ENCODE data around the gene CD151. TPM values are rescaled to one million over a fixed set of nuclear protein-coding genes. Genes with fewer than 3 reads are reported as not detected.

Gene CD151
- total RNA-seq, 1 experiment from 2014 or later: 190 TPM

DNA sequence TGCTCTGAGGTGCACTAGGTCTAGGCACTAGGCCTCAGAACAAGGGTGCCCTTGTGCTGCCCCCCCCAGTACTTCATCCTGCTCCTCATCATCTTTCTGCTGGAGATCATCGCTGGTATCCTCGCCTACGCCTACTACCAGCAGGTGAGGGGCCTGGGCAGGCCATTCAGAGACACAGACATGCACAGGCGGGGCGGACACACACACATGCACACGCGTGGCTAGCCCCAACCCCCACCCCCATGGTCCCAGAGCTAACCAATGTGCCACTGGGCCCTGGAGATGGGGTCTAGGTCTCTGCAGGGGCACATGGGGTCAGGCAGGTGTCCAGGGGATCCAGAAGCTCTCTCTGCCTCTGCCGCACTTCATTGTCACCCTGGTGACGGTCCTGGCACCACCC lies 3.9 kb downstream of the CD151 start:
- peaks cover 16% of the 10 kb centered on the region for H3K36me3 ChIP-seq (replicated peaks; ENCODE audit: control insufficient read depth, insufficient read depth, low read length)
- no peak for DNase-seq
- no peak overlapping the region for H3K4me3 ChIP-seq (ENCODE audit: insufficient read depth, low read depth, low read length)
- peaks cover 8% of the 10 kb centered on the region for H3K27me3 ChIP-seq (ENCODE audit: control insufficient read depth, insufficient read depth, low read length)

GRCh38 chr11:837189-837989 lies 4.6 kb downstream of the CD151 start:
- no peak overlapping the region for H3K4me3 ChIP-seq (ENCODE audit: insufficient read depth, low read depth, low read length)
- peaks cover 16% of the 10 kb centered on the region for H3K36me3 ChIP-seq (replicated peaks; ENCODE audit: control insufficient read depth, insufficient read depth, low read length)
- no peak for DNase-seq
- peaks cover 1% of the 10 kb centered on the region; the same call in 1 of the 2 replicates for H3K27me3 ChIP-seq (ENCODE audit: control insufficient read depth, insufficient read depth, low read length)

GRCh38 chr11:837990-838307 lies 5.2 kb downstream of the CD151 start:
- DNase-seq: no peak
- no peak overlapping the region for H3K4me3 ChIP-seq (ENCODE audit: insufficient read depth, low read depth, low read length)
- H3K27me3 ChIP-seq (ENCODE audit: control insufficient read depth, insufficient read depth, low read length): no peaks in the 10 kb centered on the region
- H3K36me3 ChIP-seq (replicated peaks; ENCODE audit: control insufficient read depth, insufficient read depth, low read length): peaks cover 16% of the 10 kb centered on the region

GRCh38 chr11:838441-839279 lies 5.9 kb downstream of the CD151 start:
- Histone ChIP-seq H3K4me3 (ENCODE audit: insufficient read depth, low read depth, low read length) (no peak overlapping the region), H3K27me3 (ENCODE audit: control insufficient read depth, insufficient read depth, low read length) (no peaks in the 10 kb centered on the region), H3K36me3 (replicated peaks; ENCODE audit: control insufficient read depth, insufficient read depth, low read length) (peaks cover 16% of the 10 kb centered on the region)
- DNase-seq: peak; percentile 90

DNA sequence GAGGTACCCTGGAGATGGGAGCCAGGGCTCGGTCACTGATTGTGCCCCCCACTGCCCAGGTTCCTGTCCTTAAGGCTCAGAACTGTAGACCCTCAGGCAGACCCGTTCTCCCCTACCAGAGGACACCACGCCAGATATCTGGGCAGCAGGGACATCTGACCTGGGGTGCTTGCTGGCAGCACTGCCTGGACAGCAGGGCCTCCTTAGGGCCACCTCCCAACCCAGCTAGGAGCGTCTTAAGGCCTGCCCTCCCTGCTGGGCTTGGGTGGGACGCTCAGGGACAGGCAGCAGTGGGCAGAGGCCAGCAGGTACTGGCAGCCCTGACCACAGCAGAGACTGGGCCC lies 6.5 kb downstream of the CD151 start:
- H3K27me3 ChIP-seq (ENCODE audit: control insufficient read depth, insufficient read depth, low read length): no peaks in the 10 kb centered on the region

GRCh38 chr11:839875-840617 lies 7.3 kb downstream of the CD151 start:
- peak; percentile 79 for DNase-seq
- Histone ChIP-seq H3K27me3 (ENCODE audit: control insufficient read depth, insufficient read depth, low read length) (no peaks in the 10 kb centered on the region), H3K36me3 (replicated peaks; ENCODE audit: control insufficient read depth, insufficient read depth, low read length) (peaks cover 16% of the 10 kb centered on the region), H3K4me3 (ENCODE audit: insufficient read depth, low read depth, low read length) (no peak overlapping the region)

More for the DNA sequence above, 6.5 kb downstream of the CD151 start:
- no peak for DNase-seq
- H3K4me3 ChIP-seq (ENCODE audit: insufficient read depth, low read depth, low read length): no peak overlapping the region
- H3K36me3 ChIP-seq (replicated peaks; ENCODE audit: control insufficient read depth, insufficient read depth, low read length): peaks cover 16% of the 10 kb centered on the region

GRCh38 chr11:841981-842369 lies 9.2 kb downstream of the CD151 start:
- no peaks in the 10 kb centered on the region for H3K27me3 ChIP-seq (ENCODE audit: control insufficient read depth, insufficient read depth, low read length)
- H3K4me3 ChIP-seq (ENCODE audit: insufficient read depth, low read depth, low read length): peak overlapping the region; percentile 70
- peaks cover 15% of the 10 kb centered on the region for H3K36me3 ChIP-seq (replicated peaks; ENCODE audit: control insufficient read depth, insufficient read depth, low read length)
- DNase-seq: peak; percentile 75

- Histone ChIP-seq H3K36me3 (replicated peaks; ENCODE audit: control insufficient read depth, insufficient read depth, low read length) (peaks cover 13% of the 10 kb centered on the region), H3K27me3 (ENCODE audit: control insufficient read depth, insufficient read depth, low read length) (no peaks in the 10 kb centered on the region), H3K4me3 (ENCODE audit: insufficient read depth, low read depth, low read length) (peak within 1 kb of the TSS; percentile 70)
- DNase-seq: peak; percentile 98
These were observed 9.7 kb downstream of the CD151 start, which contains the start of the genes POLR2L and TSPAN4 for GRCh38 chr11:842370-843002. Gene POLR2L (minus strand): TSS chr11:842529. CDS start chr11:842508, 21 bp downstream. Gene TSPAN4 (plus strand): TSS chr11:842852. CDS start chr11:850305, 7,453 bp downstream.

DNA sequence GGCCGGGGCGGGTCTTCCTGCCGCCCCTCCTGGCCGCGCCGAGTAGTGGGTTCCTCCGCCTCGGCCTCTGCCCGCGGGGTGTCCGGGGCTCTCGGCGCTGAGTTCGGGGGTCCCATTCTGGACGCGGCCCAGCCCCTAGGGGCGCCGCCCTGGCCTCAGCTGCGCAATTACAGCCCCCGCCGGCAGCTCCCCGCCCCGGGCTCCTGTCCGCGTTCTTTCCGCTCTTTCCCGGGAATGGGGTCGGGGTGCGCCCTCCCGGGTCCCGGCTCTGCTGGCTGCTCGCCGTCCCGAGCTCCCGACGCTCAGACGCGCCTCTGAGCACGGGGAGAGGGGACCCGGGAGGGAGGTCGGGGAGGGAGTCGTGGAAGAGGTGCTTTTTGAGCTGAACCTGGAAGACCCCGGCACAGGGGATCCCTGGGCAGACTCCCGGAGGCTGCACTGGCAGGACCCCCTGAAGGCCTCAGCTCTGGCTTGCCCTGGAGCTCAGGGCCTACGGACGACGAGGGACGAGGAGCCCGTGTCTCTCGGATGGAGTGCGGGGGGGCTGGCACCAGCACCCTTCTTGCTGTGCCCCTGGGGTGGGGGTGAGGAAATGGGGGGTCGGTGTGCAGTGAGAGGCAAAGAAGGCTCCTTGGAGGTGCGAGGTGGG lies 10.5 kb downstream of the CD151 start:
- DNase-seq: peak; percentile 87
- peak overlapping the region; percentile 70 for H3K4me3 ChIP-seq (ENCODE audit: insufficient read depth, low read depth, low read length)
- H3K36me3 ChIP-seq (replicated peaks; ENCODE audit: control insufficient read depth, insufficient read depth, low read length): peaks cover 13% of the 10 kb centered on the region
- no peaks in the 10 kb centered on the region for H3K27me3 ChIP-seq (ENCODE audit: control insufficient read depth, insufficient read depth, low read length)

DNA sequence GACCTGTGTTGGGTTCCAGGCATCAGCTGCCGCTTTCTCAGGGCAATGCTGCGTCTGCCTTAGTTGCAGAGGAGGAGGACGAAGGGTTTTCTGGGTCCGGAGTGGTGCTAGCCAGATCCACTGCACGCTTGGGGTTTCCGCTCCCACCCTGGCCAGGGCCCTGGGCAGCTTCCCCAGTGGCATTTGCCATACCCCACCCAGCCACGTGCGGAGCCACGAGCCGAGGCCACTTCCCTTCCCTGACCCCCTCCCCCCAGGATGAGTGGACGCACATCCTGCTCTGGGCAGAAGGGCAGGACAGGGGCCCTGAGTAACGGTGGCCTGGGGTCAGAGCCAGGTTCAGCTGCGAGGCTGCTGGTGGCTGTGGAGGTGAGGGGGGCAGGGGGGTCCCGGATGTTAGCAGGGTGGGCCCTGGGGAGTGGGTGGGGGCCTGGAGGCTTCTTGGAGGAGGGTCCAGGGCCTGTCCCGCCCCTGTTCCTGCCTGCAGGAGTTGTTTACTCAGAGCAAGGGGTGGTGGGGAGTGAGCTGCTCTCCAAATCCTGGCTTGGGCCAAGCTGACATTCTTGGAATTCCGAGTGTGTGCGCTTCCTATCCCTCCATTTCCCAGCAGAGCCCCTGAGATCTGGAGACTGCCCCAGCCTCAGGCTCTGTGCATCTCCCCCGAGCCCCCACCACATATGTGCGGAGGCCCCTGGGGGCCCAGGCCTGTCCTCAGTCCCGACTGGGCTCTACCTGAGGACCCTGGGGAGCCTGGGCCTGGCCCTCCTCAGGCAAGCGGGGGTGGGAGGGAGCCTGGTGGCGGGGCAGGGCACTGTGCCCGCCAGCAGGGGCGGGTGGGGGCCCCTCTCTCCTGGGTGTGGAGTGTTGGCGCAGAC lies 11.3 kb downstream of the CD151 start:
- peak overlapping the region; percentile 70 for H3K4me3 ChIP-seq (ENCODE audit: insufficient read depth, low read depth, low read length)
- H3K27me3 ChIP-seq (ENCODE audit: control insufficient read depth, insufficient read depth, low read length): peaks cover 2% of the 10 kb centered on the region; the same call in 1 of the 2 replicates
- DNase-seq: peak; percentile 97
- H3K36me3 ChIP-seq (replicated peaks; ENCODE audit: control insufficient read depth, insufficient read depth, low read length): peaks cover 10% of the 10 kb centered on the region

DNA sequence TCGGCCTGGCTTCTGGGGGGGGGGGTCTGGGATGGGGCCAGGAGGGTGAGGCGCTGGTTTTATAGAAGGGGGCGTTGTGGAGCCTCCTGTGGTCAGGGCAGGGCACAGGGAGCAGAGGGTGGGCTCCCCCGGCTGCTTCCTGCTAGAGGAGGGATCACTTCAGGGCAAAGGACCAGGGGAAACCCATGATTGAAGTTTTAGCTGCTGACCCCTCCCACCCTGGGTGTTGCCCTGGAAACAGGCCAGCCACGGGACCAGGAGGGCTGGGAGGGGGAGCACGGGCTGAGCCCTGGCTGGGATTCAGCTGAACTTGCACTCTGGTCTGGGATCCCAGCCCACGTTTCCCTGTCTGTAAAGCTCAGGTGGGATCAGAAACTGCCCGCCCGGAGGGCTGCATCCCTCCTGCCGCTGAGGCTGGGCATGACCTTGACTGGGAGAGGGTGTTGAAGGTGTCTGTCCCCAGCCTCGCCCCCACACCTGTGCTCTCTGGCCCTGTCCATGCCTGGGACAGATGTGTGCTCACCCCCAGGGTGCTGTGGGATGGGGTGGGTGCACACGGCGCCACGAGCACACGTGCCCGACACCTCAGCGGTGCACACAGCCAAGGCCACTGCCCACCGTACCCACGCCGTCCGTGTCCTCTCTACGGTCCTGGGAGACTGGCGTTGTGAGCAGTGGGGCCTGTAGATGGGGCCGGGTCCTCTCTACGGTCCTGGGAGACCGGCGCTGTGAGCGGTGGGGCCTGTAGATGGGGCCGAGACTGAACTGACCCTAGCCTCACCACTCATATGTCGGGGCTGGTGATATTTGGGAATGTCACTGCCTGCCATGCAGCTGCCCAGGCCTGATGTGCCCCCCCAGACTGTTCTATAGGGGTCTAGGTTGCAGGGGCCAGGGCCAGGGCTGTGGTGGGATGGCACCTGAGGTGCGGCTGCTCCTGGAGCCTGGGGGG lies 12.2 kb downstream of the CD151 start:
- H3K27me3 ChIP-seq (ENCODE audit: control insufficient read depth, insufficient read depth, low read length): peaks cover 2% of the 10 kb centered on the region; the same call in 1 of the 2 replicates
- DNase-seq: peak; percentile 97
- H3K4me3 ChIP-seq (ENCODE audit: insufficient read depth, low read depth, low read length): peak overlapping the region; percentile 70
- H3K36me3 ChIP-seq (replicated peaks; ENCODE audit: control insufficient read depth, insufficient read depth, low read length): peaks cover 5% of the 10 kb centered on the region

GRCh38 chr11:845872-846495 lies 13.2 kb downstream of the CD151 start:
- H3K27me3 ChIP-seq (ENCODE audit: control insufficient read depth, insufficient read depth, low read length): peaks cover 4% of the 10 kb centered on the region
- H3K36me3 ChIP-seq (replicated peaks; ENCODE audit: control insufficient read depth, insufficient read depth, low read length): no peaks in the 10 kb centered on the region
- H3K4me3 ChIP-seq (ENCODE audit: insufficient read depth, low read depth, low read length): no peak overlapping the region
- no peak for DNase-seq
